ENCODE results near the gene PTGR2.

GRCh38 chr14:73824127-73824526, 27.5 kb upstream of the PTGR2 start:
- TF ChIP-seq EZH2 (IDR thresholded peaks at IDR 0.05; ENCODE audit: borderline replicate concordance, insufficient read depth, low read depth, low read length, poor library complexity, severe bottlenecking) (no peak), CTCF (IDR thresholded peaks at IDR 0.05) (no peak)
